NB4 (cell line): ENCODE results near the gene PHACTR2.

Experiments
- MYC ChIP-seq: IDR thresholded peaks from 2 replicates; pipeline ENCODE4 v1.6.1; 2011; ENCODE audit warnings: low read depth, low read length
- POLR2A ChIP-seq: IDR thresholded peaks from 2 replicates; pipeline ENCODE4 v1.6.1; 2011; ENCODE audit warnings: mild to moderate bottlenecking; ENCODE audit not compliant: insufficient read length; ENCODE audit errors: extremely low read depth
- TF ChIP-seq, protein P1 (sequence below): IDR thresholded peaks from 2 replicates; pipeline ENCODE4 v1.6.1; 2011; ENCODE audit warnings: low read depth, low read length
- TF ChIP-seq, protein P2 (sequence below): IDR thresholded peaks from one replicate; pipeline ENCODE4 v1.5.1; 2012; ENCODE audit warnings: low read depth, low read length

DNA sequence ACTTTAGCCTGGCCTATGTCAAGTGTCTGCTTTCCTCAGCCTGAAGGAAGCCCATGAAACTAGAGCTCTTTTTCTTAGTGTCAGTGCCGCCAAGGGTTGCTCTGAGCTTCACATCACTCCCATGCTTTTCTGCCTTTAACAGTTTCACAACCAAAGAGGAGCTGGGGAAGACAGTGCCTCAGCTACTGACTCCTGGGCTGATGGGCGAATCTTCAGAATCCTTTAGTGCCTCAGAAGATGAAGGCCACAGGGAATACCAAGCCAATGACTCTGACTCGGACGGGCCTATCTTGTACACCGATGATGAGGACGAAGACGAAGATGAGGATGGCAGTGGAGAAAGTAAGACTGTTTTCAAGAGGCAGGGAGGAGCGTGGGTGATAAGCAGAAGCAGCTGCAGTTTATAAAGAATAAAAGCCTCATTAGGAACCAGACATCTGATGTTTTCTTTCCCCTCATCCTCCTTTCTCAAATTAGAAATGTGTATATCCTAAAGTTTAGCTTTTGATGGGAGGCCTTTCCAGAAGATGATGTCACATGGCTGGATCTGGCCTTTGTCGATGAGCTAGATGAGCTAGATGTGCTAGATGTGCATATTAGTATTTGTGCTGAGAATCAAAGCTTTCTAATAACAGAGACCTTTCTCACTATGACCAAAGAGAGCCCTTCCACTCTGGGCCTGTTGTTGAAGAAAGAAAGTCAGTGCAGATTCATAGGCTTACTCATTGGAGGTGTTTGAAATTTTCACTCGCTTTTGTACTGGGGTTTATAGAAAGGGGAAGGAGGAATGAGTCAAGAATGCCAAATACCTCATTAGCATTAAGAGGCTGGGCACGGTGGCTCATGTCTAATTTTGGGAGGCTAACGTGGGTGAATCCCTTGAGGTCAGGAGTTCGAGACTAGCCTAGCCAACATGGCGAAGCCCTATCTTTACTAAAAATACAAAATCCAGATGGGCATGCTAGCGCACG is 94.6 kb downstream of the PHACTR2 start:
- TF ChIP-seq, protein P1, sequence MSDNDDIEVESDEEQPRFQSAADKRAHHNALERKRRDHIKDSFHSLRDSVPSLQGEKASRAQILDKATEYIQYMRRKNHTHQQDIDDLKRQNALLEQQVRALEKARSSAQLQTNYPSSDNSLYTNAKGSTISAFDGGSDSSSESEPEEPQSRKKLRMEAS, result no peak
- TF ChIP-seq, protein P2, sequence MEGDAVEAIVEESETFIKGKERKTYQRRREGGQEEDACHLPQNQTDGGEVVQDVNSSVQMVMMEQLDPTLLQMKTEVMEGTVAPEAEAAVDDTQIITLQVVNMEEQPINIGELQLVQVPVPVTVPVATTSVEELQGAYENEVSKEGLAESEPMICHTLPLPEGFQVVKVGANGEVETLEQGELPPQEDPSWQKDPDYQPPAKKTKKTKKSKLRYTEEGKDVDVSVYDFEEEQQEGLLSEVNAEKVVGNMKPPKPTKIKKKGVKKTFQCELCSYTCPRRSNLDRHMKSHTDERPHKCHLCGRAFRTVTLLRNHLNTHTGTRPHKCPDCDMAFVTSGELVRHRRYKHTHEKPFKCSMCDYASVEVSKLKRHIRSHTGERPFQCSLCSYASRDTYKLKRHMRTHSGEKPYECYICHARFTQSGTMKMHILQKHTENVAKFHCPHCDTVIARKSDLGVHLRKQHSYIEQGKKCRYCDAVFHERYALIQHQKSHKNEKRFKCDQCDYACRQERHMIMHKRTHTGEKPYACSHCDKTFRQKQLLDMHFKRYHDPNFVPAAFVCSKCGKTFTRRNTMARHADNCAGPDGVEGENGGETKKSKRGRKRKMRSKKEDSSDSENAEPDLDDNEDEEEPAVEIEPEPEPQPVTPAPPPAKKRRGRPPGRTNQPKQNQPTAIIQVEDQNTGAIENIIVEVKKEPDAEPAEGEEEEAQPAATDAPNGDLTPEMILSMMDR, result no peak
- TF ChIP-seq POLR2A (no peak), MYC (no peak)
